Sigmoid colon (tissue), 7 donors: ENCODE measurements around the gene FAM120B. TPM values are rescaled to one million over a fixed set of nuclear protein-coding genes. Genes with fewer than 3 reads are reported as not detected.

Experiments
- DNase-seq: peaks from one replicate; pipeline ENCODE4 v3.0.0-alpha.2; 2019
- H3K27ac ChIP-seq, 4 donors: fragments of 200-600 bp; sonication (generic); one replicate each; pipeline ENCODE4 v1.5.1; 2016 to 2019; ENCODE audit warnings: mild to moderate bottlenecking in 1 of 4
- H3K27me3 ChIP-seq, 3 donors: fragments of 200-600 bp; sonication (generic); one replicate each; pipeline ENCODE4 v1.5.1; 2019; ENCODE audit warnings: mild to moderate bottlenecking in 1 of 3
- H3K36me3 ChIP-seq, 4 donors: fragments of 200-600 bp; sonication (generic); one replicate each; pipeline ENCODE4 v1.5.1; 2016 to 2019
- H3K4me1 ChIP-seq, 4 donors: fragments of 200-600 bp; sonication (generic); one replicate each; pipeline ENCODE4 v1.5.1; 2017 to 2019
- H3K4me3 ChIP-seq, 4 donors: fragments of 200-600 bp; sonication (generic); one replicate each; pipeline ENCODE4 v1.5.1; 2017 to 2019; ENCODE audit warnings: mild to moderate bottlenecking in 2 of 4, moderate library complexity in 1 of 4
- H3K9me3 ChIP-seq, 4 donors: fragments of 200-600 bp in 3 of 4; sonication (generic) in 3 of 4; one replicate each; pipeline versions ENCODE4 v1.5.1 to v1.6.1; 2013 to 2019
- EP300 ChIP-seq, 4 donors: sonication (generic); formaldehyde crosslinking; IDR thresholded peaks; one replicate each; pipeline ENCODE4 v1.6.1; 2017; ENCODE audit warnings: antibody characterized with exemption in 4 of 4
- POLR2A ChIP-seq, 2 donors: fragments of 450-650 bp; IDR thresholded peaks; one replicate each; pipeline ENCODE4 v1.6.1; 2016; ENCODE audit warnings: antibody characterized with exemption in 2 of 2, mild to moderate bottlenecking in 2 of 2, moderate library complexity in 2 of 2
- POLR2AphosphoS5 ChIP-seq, 4 donors: sonication (generic); formaldehyde crosslinking; IDR thresholded peaks; one replicate each; pipeline ENCODE4 v1.6.1; 2017; ENCODE audit warnings: antibody characterized with exemption in 4 of 4
- WGBS, 2 donors: extraction: QIAGEN DNeasy Blood & Tissue Kit; methylation state at CpG; one replicate each; pipeline ENCODE4 v1.1.7; 2013; 5-methylcytosine and 5-hydroxymethylcytosine counted together
- intact Hi-C: fragments of 100-400 bp; cut with DNase I; formaldehyde crosslinking; loops from one replicate; pipeline ENCODE4 v1.15.1; 2023
- polyA plus RNA-seq, 3 donors: library from polyadenylated mRNA; stranded (reverse); fragments of 200-250 nt; gene quantifications; one replicate each; pipeline ENCODE4 v1.2.3, GENCODE V29; 2013
- total RNA-seq, 4 donors: library from RNA; depleted of rRNA; stranded (reverse); fragments of >200 nt; gene quantifications; one replicate each; pipeline ENCODE4 v1.1.0, GENCODE V29; 2016
- TF ChIP-seq, protein P1 (sequence below), 4 experiments: fragments of 450-650 bp in 3 of 4; fragments of 200-600 bp in 1 of 4; IDR thresholded peaks; one replicate each; pipeline ENCODE4 v1.5.1; 2016 to 2019; ENCODE audit warnings: antibody characterized with exemption in 4 of 4, mild to moderate bottlenecking in 3 of 4, moderate library complexity in 2 of 4
- donor health status: healthy with polysubstance abuse.
- donor health status: Bipolar disorder and iron deficiency.
- donor health status: healthy.

The FAM120B gene
- total and polyA plus RNA-seq, 7 donors: 5.5 to 55.0 (median 29.6) TPM

- intact Hi-C loops: loop anchor here (5.0 to 10.0 kb wide), 2 partner anchors 246 to 281 kb away; partner anchors contain the start of genes PSMB1 and TBP
- Histone ChIP-seq H3K4me3 (peak overlapping the region; percentile 82 to 90 (median 88)), H3K27ac (peak overlapping the region; percentile 85 to 89 (median 86)), H3K36me3 (no peaks in the 10 kb centered on the region), H3K27me3 (no peaks in the 10 kb centered on the region), H3K9me3 (no peaks in the 10 kb centered on the region), H3K4me1 (peaks cover 0 to 42% (median 28%) of the 10 kb centered on the region in 4 donors)
- 6 to 12% methylated on average over 29 of the region's 29 CpGs for WGBS, 2 donors
- TF ChIP-seq, protein P1, sequence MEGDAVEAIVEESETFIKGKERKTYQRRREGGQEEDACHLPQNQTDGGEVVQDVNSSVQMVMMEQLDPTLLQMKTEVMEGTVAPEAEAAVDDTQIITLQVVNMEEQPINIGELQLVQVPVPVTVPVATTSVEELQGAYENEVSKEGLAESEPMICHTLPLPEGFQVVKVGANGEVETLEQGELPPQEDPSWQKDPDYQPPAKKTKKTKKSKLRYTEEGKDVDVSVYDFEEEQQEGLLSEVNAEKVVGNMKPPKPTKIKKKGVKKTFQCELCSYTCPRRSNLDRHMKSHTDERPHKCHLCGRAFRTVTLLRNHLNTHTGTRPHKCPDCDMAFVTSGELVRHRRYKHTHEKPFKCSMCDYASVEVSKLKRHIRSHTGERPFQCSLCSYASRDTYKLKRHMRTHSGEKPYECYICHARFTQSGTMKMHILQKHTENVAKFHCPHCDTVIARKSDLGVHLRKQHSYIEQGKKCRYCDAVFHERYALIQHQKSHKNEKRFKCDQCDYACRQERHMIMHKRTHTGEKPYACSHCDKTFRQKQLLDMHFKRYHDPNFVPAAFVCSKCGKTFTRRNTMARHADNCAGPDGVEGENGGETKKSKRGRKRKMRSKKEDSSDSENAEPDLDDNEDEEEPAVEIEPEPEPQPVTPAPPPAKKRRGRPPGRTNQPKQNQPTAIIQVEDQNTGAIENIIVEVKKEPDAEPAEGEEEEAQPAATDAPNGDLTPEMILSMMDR (IDR thresholded peaks at IDR 0.05): no peak
- TF ChIP-seq POLR2A (IDR thresholded peaks at IDR 0.05): no peak
- TF ChIP-seq POLR2AphosphoS5 (IDR thresholded peaks at IDR 0.05): no peak
- TF ChIP-seq EP300 (IDR thresholded peaks at IDR 0.05): no peak
- no peak for DNase-seq
These were observed 694 bp upstream of the FAM120B start for GRCh38 chr6:170305805-170306323.

DNA sequence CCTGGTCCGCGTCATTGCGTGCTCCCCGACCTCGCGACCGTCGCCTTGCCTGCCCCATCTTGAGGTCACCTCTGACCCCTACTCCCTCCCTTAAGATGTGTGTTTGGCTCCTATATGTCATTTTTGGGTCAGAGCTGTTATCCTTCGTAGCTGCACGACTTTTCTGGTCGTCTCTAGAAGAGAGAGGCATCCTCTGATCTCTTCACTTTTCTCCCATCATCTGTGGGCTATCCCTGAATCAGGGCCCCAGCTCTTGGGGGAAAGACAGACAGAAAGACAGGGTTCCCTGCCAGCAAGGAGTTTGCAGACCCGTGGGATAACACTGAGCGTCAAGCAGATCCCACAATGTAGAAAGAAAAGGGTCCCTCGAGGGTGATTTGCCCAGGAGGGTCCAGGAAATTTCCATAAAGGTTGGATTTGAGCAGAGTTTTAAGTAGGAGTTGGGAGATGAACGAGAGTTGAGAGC, 555 bp downstream of the FAM120B start:
- peak overlapping the region; percentile 82 to 90 (median 88) for H3K4me3 ChIP-seq
- intact Hi-C loops: loop anchor here (5.0 to 10.0 kb wide), 2 partner anchors 245 to 282 kb away; partner anchors contain the start of genes PSMB1 and TBP
- H3K4me1 ChIP-seq: peaks cover 0 to 42% (median 28%) of the 10 kb centered on the region in 4 donors
- TF ChIP-seq, protein P1 (IDR thresholded peaks at IDR 0.05): no peak
- TF ChIP-seq EP300 (IDR thresholded peaks at IDR 0.05): no peak
- no peak for TF ChIP-seq POLR2A (IDR thresholded peaks at IDR 0.05)
- no peak for TF ChIP-seq POLR2AphosphoS5 (IDR thresholded peaks at IDR 0.05)
- H3K27ac ChIP-seq: peak overlapping the region; percentile 85 to 89 (median 86)
- H3K27me3 ChIP-seq: no peaks in the 10 kb centered on the region
- no peaks in the 10 kb centered on the region for H3K36me3 ChIP-seq
- no peak for DNase-seq
- H3K9me3 ChIP-seq: no peaks in the 10 kb centered on the region
- WGBS, 2 donors: 5 to 11% methylated on average over 15 of the region's 15 CpGs

DNA sequence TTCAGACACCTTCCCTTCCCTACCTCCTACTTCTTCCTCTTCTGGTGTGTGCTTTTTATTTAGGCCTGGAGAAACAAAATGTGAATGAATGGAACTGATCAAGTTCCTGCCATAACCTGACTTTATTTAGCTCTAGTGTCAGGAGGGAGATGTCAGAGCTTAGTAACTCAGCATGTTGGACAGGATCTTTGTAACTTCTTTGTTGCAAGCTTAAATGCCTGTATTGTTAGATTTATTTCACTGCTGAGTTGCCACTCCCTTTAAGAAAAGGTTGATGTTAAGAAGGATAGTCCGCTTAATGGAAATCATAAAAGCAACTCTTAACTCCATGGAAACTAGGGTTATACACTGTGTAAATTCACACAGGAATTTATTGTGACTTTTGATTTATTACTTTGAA, 2.2 kb downstream of the FAM120B start:
- H3K36me3 ChIP-seq: no peaks in the 10 kb centered on the region
- no peaks in the 10 kb centered on the region for H3K9me3 ChIP-seq
- WGBS, 2 donors: 26 to 72% methylated on average over 1 of the region's 1 CpG
- intact Hi-C loops: loop anchor here (5.0 to 10.0 kb wide), 2 partner anchors 244 to 284 kb away; partner anchors contain the start of genes PSMB1 and TBP
- no peaks in the 10 kb centered on the region for H3K27me3 ChIP-seq
- TF ChIP-seq POLR2A (IDR thresholded peaks at IDR 0.05) (no peak), POLR2AphosphoS5 (IDR thresholded peaks at IDR 0.05) (no peak), EP300 (IDR thresholded peaks at IDR 0.05) (no peak)
- TF ChIP-seq, protein P1 (IDR thresholded peaks at IDR 0.05): no peak
- no peak overlapping the region for H3K4me3 ChIP-seq
- H3K27ac ChIP-seq: no peak overlapping the region
- no peak for DNase-seq
- H3K4me1 ChIP-seq: peaks cover 0 to 54% (median 33%) of the 10 kb centered on the region in 4 donors

- H3K4me3 ChIP-seq: no peak overlapping the region
- no peaks in the 10 kb centered on the region for H3K36me3 ChIP-seq
- H3K27ac ChIP-seq: no peak overlapping the region
- no peaks in the 10 kb centered on the region for H3K9me3 ChIP-seq
- WGBS, 2 donors: 79 to 91% methylated on average over 5 of the region's 5 CpGs
- TF ChIP-seq EP300 (IDR thresholded peaks at IDR 0.05): no peak
- TF ChIP-seq POLR2AphosphoS5 (IDR thresholded peaks at IDR 0.05): no peak
- TF ChIP-seq POLR2A (IDR thresholded peaks at IDR 0.05): no peak
- TF ChIP-seq, protein P1 (IDR thresholded peaks at IDR 0.05): no peak
- intact Hi-C loops: no loop called here
- DNase-seq: no peak
- peaks cover 0 to 47% (median 28%) of the 10 kb centered on the region in 4 donors for H3K4me1 ChIP-seq
- no peaks in the 10 kb centered on the region for H3K27me3 ChIP-seq
These were observed 5.1 kb downstream of the FAM120B start for GRCh38 chr6:170311696-170312095.
